HCT116 (cell line): ENCODE measurements around the gene NOTCH1. TPM values are rescaled to one million over a fixed set of nuclear protein-coding genes. Genes with fewer than 3 reads are reported as not detected.
"Not testable (repeated sequence)": the region's sequence is repeated elsewhere in the genome, so short reads cannot be mapped to it uniquely, and the experiment has no call there.

Source experiments
- ATAC-seq: fragments of 200-7000 bp; cut with Tn5 transposase; 2 replicates; pipeline ENCODE4 v1.9.1; 2020; ENCODE audit warnings: mild to moderate bottlenecking, moderate library complexity
- BruUV-seq: library from RNA; stranded (reverse); fragments of 400-500 nt; replicated peaks from 2 replicates; lab custom pipeline; 2021; lab: Mats Ljungman, UMichigan
- CTCF ChIA-PET: fragments of 300-600 bp; sonication (Branson Sonifier 250); formaldehyde crosslinking; loops from one replicate; lab custom pipeline; 2021; ENCODE audit warnings: antibody characterized with exemption; lab: Charles Lee
- POLR2A ChIA-PET: fragments of 300-600, 350-600 bp; sonication (Branson Sonifier 250); formaldehyde crosslinking; loops from one replicate; lab custom pipeline; 2021; ENCODE audit warnings: antibody characterized with exemption; lab: Charles Lee
- RAD21 ChIA-PET, 2 experiments: fragments of 300-600 bp; sonication (Branson Sonifier 250); formaldehyde crosslinking; loops; one replicate each; lab custom pipeline; 2023; ENCODE audit warnings: low total read pairs in 2 of 2; ENCODE audit not compliant: uncharacterized antibody in 2 of 2, unreplicated experiment in 2 of 2, low non-redundant PET in 1 of 2; lab: Charles Lee
- DNase-seq: peaks from one replicate; pipeline ENCODE4 v3.0.0-alpha.2; 2010; ENCODE audit warnings: low read depth, low spot score
- H2AFZ ChIP-seq: fragments of 200-600 bp; shearing (Covaris generic), sonication (generic); 2 replicates; pipeline ENCODE4 v1.6.1; 2017; ENCODE audit warnings: low read depth, mixed run types, mixed read lengths, antibody characterized with exemption, low read length; ENCODE audit not compliant: poor library complexity, severe bottlenecking
- H3K27ac ChIP-seq: 2 replicates; pipeline ENCODE4 v1.5.1; 2012; ENCODE audit warnings: low read depth, low read length
- H3K27me3 ChIP-seq: fragments of 200-600 bp; sonication (generic); 2 replicates; pipeline ENCODE4 v1.6.1; 2016; ENCODE audit warnings: mixed run types, low read length, mixed read lengths; ENCODE audit not compliant: insufficient read depth
- H3K36me3 ChIP-seq, 2 experiments: fragments of 200-500 bp in 1 of 2; fragments of 200-600 bp in 1 of 2; sonication (Bioruptor generic) in 1 of 2; sonication (generic) in 1 of 2; 2 replicates each; pipeline versions ENCODE4 v1.5.1 to v1.6.1; 2014 to 2016; ENCODE audit warnings: low read length in 2 of 2, inconsistent platforms in 1 of 2, mixed read lengths in 1 of 2, mixed run types in 1 of 2; ENCODE audit not compliant: insufficient read depth in 2 of 2, control insufficient read depth in 1 of 2
- H3K4me1 ChIP-seq, 2 experiments: fragments of 200-600 bp in 1 of 2; sonication (generic) in 1 of 2; 2 replicates each; pipeline versions ENCODE4 v1.5.1 to v1.6.1; 2012 to 2017; ENCODE audit warnings: low read length in 2 of 2, inconsistent platforms in 1 of 2, mild to moderate bottlenecking in 1 of 2, mixed read lengths in 1 of 2, mixed run types in 1 of 2, moderate library complexity in 1 of 2; ENCODE audit not compliant: insufficient read depth in 2 of 2, control insufficient read depth in 1 of 2
- H3K4me2 ChIP-seq: fragments of 200-600 bp; sonication (generic); 2 replicates; pipeline ENCODE4 v1.6.1; 2017; ENCODE audit warnings: mixed run types, low read length, mixed read lengths
- H3K4me3 ChIP-seq, 2 experiments: fragments of 200-600 bp in 1 of 2; sonication (generic) in 1 of 2; replicated peaks in 1 of 2; 2 replicates each; pipeline ENCODE4 v1.5.1; 2011 to 2016; ENCODE audit warnings: low read length in 2 of 2, control low read depth in 1 of 2, low read depth in 1 of 2, mild to moderate bottlenecking in 1 of 2, mixed read lengths in 1 of 2, mixed run types in 1 of 2
- H3K79me2 ChIP-seq: fragments of 200-600 bp; sonication (generic); 2 replicates; pipeline ENCODE4 v1.6.1; 2017; ENCODE audit warnings: mild to moderate bottlenecking, mixed run types, low read length, moderate library complexity, mixed read lengths; ENCODE audit not compliant: insufficient read depth
- H3K9ac ChIP-seq: fragments of 200-600 bp; sonication (generic); 2 replicates; pipeline ENCODE4 v1.6.1; 2016; ENCODE audit warnings: low read length, mixed read lengths
- H3K9me2 ChIP-seq: fragments of 200-600 bp; sonication (generic), shearing (Covaris generic); 2 replicates; pipeline ENCODE4 v1.6.1; 2017; ENCODE audit warnings: mixed run types, mild to moderate bottlenecking, moderate library complexity; ENCODE audit not compliant: insufficient read depth
- H3K9me3 ChIP-seq, 2 experiments: fragments of 200-500 bp in 1 of 2; fragments of 200-600 bp in 1 of 2; sonication (Bioruptor generic) in 1 of 2; sonication (generic) in 1 of 2; 2 replicates each; pipeline ENCODE4 v1.6.1; 2014 to 2017; ENCODE audit warnings: low read length in 2 of 2, mixed read lengths in 2 of 2, inconsistent platforms in 1 of 2, low read depth in 1 of 2, mild to moderate bottlenecking in 1 of 2, mixed run types in 1 of 2, moderate library complexity in 1 of 2; ENCODE audit not compliant: control insufficient read depth in 1 of 2, insufficient read depth in 1 of 2
- H4K20me1 ChIP-seq: fragments of 200-600 bp; sonication (generic), shearing (Covaris generic); 2 replicates; pipeline ENCODE4 v1.6.1; 2017; ENCODE audit warnings: mixed run types, mild to moderate bottlenecking, moderate library complexity; ENCODE audit not compliant: insufficient read depth
- ATF3 ChIP-seq: IDR thresholded peaks from 2 replicates; pipeline ENCODE4 v1.6.1; 2012
- EGR1 ChIP-seq: IDR thresholded peaks from 2 replicates; pipeline ENCODE4 v1.6.1; 2012; ENCODE audit warnings: low read depth
- ELF1 ChIP-seq: IDR thresholded peaks from 2 replicates; pipeline ENCODE4 v1.6.1; 2012; ENCODE audit warnings: low read depth, borderline replicate concordance
- MAX ChIP-seq: IDR thresholded peaks from 2 replicates; pipeline ENCODE4 v1.6.1; 2012
- POLR2AphosphoS5 ChIP-seq: IDR thresholded peaks from 2 replicates; pipeline ENCODE4 v1.6.1; 2011; ENCODE audit warnings: mild to moderate bottlenecking, low read depth, low read length, moderate library complexity
- REST ChIP-seq: IDR thresholded peaks from 2 replicates; pipeline ENCODE4 v1.6.1; 2012; ENCODE audit warnings: low read depth
- SRF ChIP-seq: IDR thresholded peaks from 2 replicates; pipeline ENCODE4 v1.6.1; 2012; ENCODE audit warnings: low read depth
- TCF7L2 ChIP-seq: IDR thresholded peaks from 2 replicates; pipeline ENCODE4 v1.7.0; 2011; ENCODE audit warnings: borderline replicate concordance, inconsistent platforms; ENCODE audit not compliant: insufficient read depth, insufficient read length; ENCODE audit errors: extremely low read depth
- ZBTB33 ChIP-seq: IDR thresholded peaks from 2 replicates; pipeline ENCODE4 v1.6.1; 2011; ENCODE audit warnings: mild to moderate bottlenecking, low read length, moderate library complexity; ENCODE audit not compliant: insufficient replicate concordance; ENCODE audit errors: extremely low read depth
- ZFX ChIP-seq: fragments of 450-650 bp; IDR thresholded peaks from 2 replicates; pipeline ENCODE4 v1.6.1; 2017
- intact Hi-C: fragments of 100-400 bp; cut with micrococcal nuclease; formaldehyde crosslinking; loops from 2 replicates; pipeline ENCODE4 v1.10.0; 2022
- total RNA-seq: library from RNA; stranded (reverse); gene quantifications from one replicate; pipeline ENCODE4 v1.2.1, GENCODE V29; 2021; ENCODE audit not compliant: unreplicated experiment

The NOTCH1 gene
- total RNA-seq, 1 experiment from 2014 or later, result 36.2 TPM

DNA sequence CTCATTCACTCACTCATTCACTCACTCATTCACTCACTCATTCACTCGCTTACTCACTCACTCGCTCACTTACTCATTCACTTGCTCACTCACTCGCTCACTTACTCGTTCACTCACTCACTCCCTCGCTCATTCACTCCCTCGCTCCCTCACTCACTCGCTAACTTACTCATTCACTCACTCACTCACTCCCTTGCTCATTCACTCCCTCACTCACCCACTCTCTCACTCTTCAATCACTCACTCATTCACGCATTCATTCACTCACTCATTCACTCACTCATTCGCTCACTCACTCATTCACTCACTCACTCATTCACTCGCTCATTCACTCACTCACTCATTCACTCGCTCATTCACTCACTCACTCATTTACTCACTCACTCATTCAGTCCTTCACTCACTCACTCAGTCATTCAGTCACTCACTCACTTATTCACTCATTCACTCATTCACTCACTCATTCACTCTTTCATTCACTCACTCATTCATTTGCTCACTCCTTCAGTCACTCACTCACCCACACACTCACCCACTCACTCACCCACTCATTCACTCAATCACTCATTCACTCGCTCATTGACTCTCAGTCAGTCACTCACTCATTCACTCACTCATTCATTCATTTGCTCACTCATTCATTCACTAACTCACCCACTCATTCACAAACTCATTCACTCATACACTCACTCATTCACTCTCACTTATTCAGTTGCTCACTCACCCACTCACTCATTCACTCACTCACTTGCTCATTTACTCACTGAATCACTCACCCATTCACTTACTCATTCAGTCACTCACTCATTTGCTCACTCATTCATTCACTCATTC is 36.0 kb upstream of the NOTCH1 start:
- ChIA-PET CTCF (no interaction called here), POLR2A (no interaction called here), RAD21 (no interaction called here)
- DNase-seq, result no peak
- Histone ChIP-seq H2AFZ (no peak overlapping the region), H3K36me3 (no peaks in the 10 kb centered on the region), H4K20me1 (no peaks in the 10 kb centered on the region), H3K9me3 (no peaks in the 10 kb centered on the region), H3K9me2 (no peaks in the 10 kb centered on the region), H3K27me3 (no peaks in the 10 kb centered on the region), H3K4me1 (peaks cover 25 to 39% of the 10 kb centered on the region in 2 experiments), H3K4me3 (no peak overlapping the region), H3K27ac (no peak overlapping the region), H3K79me2 (no peaks in the 10 kb centered on the region), H3K4me2 (no peak overlapping the region), H3K9ac (no peak overlapping the region)
- ATAC-seq, result no peak
- intact Hi-C loops, result no loop called here
- BruUV-seq, result no TSS peak
- no peak for TF ChIP-seq EGR1
- no peak for TF ChIP-seq ELF1
- TF ChIP-seq MAX, result no peak
- no peak for TF ChIP-seq ZBTB33
- TF ChIP-seq ZFX, result no peak
- TF ChIP-seq ATF3, result no peak
- no peak for TF ChIP-seq REST
- no peak for TF ChIP-seq POLR2AphosphoS5
- no peak for TF ChIP-seq SRF
- no peak for TF ChIP-seq TCF7L2

GRCh38 chr9:136579650-136580219 is 33.9 kb upstream of the NOTCH1 start:
- not testable (repeated sequence) for H3K9ac ChIP-seq, BruUV-seq, H3K79me2 ChIP-seq, H3K27me3 ChIP-seq, H3K36me3 ChIP-seq, H3K9me2 ChIP-seq, H3K4me3 ChIP-seq, H4K20me1 ChIP-seq, H3K9me3 ChIP-seq, ATAC-seq, DNase-seq, H2AFZ ChIP-seq
- H3K4me2 ChIP-seq, result peak overlapping the region; percentile 90
- RAD21 ChIA-PET, result interaction anchor here in 1 of 2 experiments (0.7 kb wide), 1 partner anchor 95 kb away, joined by 3 read pairs; no protein-coding TSS in a partner anchor
- peaks cover 32 to 49% of the 10 kb centered on the region in 2 experiments for H3K4me1 ChIP-seq
- H3K27ac ChIP-seq, result peak overlapping the region; percentile 80; the same call in 1 of the 2 replicates
- POLR2A ChIA-PET, result interaction anchor here (0.9 kb wide), 1 partner anchor 16 kb away, joined by 3 read pairs; no protein-coding TSS in a partner anchor
- CTCF ChIA-PET, result interaction anchor here (1.0 kb wide), 2 partner anchors 91 to 95 kb away, joined by 3 read pairs; no protein-coding TSS in a partner anchor
- intact Hi-C loops, result loop anchor here (2.0 kb wide), 1 partner anchor 33 kb away; the partner anchor contains the start of gene NOTCH1
